ENCODE results near the gene GMPS.

DNA sequence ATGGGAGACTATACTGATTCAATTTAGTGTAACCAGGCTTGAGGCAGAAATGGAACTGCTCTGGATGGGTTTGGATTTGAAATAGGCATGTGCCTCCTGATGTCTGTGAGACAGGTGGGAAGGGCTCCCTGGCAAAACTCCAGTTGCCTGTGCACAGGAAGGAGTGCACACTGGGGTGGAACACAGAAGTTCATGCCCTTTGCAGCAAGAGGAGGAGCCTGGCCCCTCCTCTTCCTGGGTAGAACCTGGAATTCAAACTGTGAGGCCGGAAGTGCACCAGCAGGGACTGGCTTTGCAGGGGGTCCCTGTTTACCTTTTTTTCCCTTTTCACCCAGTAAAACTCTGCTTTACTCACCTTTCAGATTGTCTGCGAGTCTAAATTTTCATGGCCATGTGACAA lies 99.9 kb downstream of the GMPS start:
- TF ChIP-seq, protein P1, sequence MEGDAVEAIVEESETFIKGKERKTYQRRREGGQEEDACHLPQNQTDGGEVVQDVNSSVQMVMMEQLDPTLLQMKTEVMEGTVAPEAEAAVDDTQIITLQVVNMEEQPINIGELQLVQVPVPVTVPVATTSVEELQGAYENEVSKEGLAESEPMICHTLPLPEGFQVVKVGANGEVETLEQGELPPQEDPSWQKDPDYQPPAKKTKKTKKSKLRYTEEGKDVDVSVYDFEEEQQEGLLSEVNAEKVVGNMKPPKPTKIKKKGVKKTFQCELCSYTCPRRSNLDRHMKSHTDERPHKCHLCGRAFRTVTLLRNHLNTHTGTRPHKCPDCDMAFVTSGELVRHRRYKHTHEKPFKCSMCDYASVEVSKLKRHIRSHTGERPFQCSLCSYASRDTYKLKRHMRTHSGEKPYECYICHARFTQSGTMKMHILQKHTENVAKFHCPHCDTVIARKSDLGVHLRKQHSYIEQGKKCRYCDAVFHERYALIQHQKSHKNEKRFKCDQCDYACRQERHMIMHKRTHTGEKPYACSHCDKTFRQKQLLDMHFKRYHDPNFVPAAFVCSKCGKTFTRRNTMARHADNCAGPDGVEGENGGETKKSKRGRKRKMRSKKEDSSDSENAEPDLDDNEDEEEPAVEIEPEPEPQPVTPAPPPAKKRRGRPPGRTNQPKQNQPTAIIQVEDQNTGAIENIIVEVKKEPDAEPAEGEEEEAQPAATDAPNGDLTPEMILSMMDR (conservative IDR thresholded peaks at IDR 0.05; ENCODE audit: low read length) = no peak
- no peak for TF ChIP-seq EZH2phosphoT487 (IDR thresholded peaks at IDR 0.05; ENCODE audit: borderline replicate concordance)

All from Loucy (cell line).